ENCODE results near the gene DNAJC16. TPM values are rescaled to one million over a fixed set of nuclear protein-coding genes. Genes with fewer than 3 reads are reported as not detected.

DNAJC16 gene

GRCh38 chr1:15624133-15624714, 97.6 kb downstream of the DNAJC16 start:
- Histone ChIP-seq H3K27me3 (ENCODE audit: control insufficient read depth in 1 of 2, insufficient read depth in 1 of 2, low read length in 2 of 2) (no peaks in the 10 kb centered on the region), H3K14ac (ENCODE audit: low read length in 2 of 2) (no peak overlapping the region), H2AK5ac (ENCODE audit: low read length, severe bottlenecking) (no peak overlapping the region), H3K9ac (ENCODE audit: low read length) (no peak overlapping the region), H3K23ac (ENCODE audit: low read length in 2 of 2) (no peak overlapping the region), H3K79me1 (replicated peaks; ENCODE audit: low read length, poor library complexity, severe bottlenecking) (peaks cover 9% of the 10 kb centered on the region), H2BK15ac (ENCODE audit: low read depth, poor library complexity, severe bottlenecking) (no peak overlapping the region), H3K4me1 (ENCODE audit: control insufficient read depth, insufficient read depth, low read depth, low read length) (peaks cover 3% of the 10 kb centered on the region), H2AFZ (ENCODE audit: low read depth, low read length) (no peak overlapping the region), H2BK120ac (ENCODE audit: low read depth, low read length) (no peak overlapping the region), H4K8ac (ENCODE audit: low read length) (no peak overlapping the region), H3K9me3 (ENCODE audit: control insufficient read depth, low read length) (no peaks in the 10 kb centered on the region), H3K4me2 (ENCODE audit: low read length, poor library complexity, severe bottlenecking) (no peak overlapping the region), H3K4ac (ENCODE audit: low read depth in 1 of 2, low read length in 2 of 2) (no peak overlapping the region), H3K4me3 (ENCODE audit: insufficient read depth in 1 of 2, low read depth in 1 of 2, low read length in 2 of 2) (no peak overlapping the region), H3K18ac (ENCODE audit: low read depth in 1 of 2, low read length in 2 of 2) (no peak overlapping the region), H4K91ac (ENCODE audit: low read length) (no peak overlapping the region), H3K36me3 (ENCODE audit: control insufficient read depth in 1 of 2, insufficient read depth in 2 of 2, low read depth in 1 of 2, low read length in 2 of 2) (peaks cover 0 to 43% of the 10 kb centered on the region in 2 experiments), H3K27ac (ENCODE audit: low read length, poor library complexity, severe bottlenecking) (no peak overlapping the region), H2BK5ac (ENCODE audit: low read depth, low read length, poor library complexity, severe bottlenecking) (no peak overlapping the region), H2BK12ac (ENCODE audit: low read length in 2 of 2) (no peak overlapping the region)
- no peak for DNase-seq
- 99% methylated on average over 3 of the region's 3 CpGs for WGBS

- Histone ChIP-seq H3K4ac (ENCODE audit: low read depth in 1 of 2, low read length in 2 of 2) (peak overlapping the region in 1 of 2 experiments; percentile 41), H4K8ac (ENCODE audit: low read length) (no peak overlapping the region), H3K4me2 (ENCODE audit: low read length, poor library complexity, severe bottlenecking) (no peak overlapping the region), H3K79me1 (replicated peaks; ENCODE audit: low read length, poor library complexity, severe bottlenecking) (peaks cover 11% of the 10 kb centered on the region), H2AFZ (ENCODE audit: low read depth, low read length) (no peak overlapping the region), H3K9ac (ENCODE audit: low read length) (no peak overlapping the region), H3K27me3 (ENCODE audit: control insufficient read depth in 1 of 2, insufficient read depth in 1 of 2, low read length in 2 of 2) (no peaks in the 10 kb centered on the region), H3K14ac (ENCODE audit: low read length in 2 of 2) (no peak overlapping the region), H2BK5ac (ENCODE audit: low read depth, low read length, poor library complexity, severe bottlenecking) (no peak overlapping the region), H3K4me3 (ENCODE audit: insufficient read depth in 1 of 2, low read depth in 1 of 2, low read length in 2 of 2) (no peak overlapping the region), H4K91ac (ENCODE audit: low read length) (no peak overlapping the region), H3K36me3 (ENCODE audit: control insufficient read depth in 1 of 2, insufficient read depth in 2 of 2, low read depth in 1 of 2, low read length in 2 of 2) (peaks cover 2 to 41% of the 10 kb centered on the region in 2 experiments), H3K4me1 (ENCODE audit: control insufficient read depth, insufficient read depth, low read depth, low read length) (peaks cover 3% of the 10 kb centered on the region), H3K27ac (ENCODE audit: low read length, poor library complexity, severe bottlenecking) (no peak overlapping the region), H2AK5ac (ENCODE audit: low read length, severe bottlenecking) (no peak overlapping the region), H2BK15ac (ENCODE audit: low read depth, poor library complexity, severe bottlenecking) (no peak overlapping the region), H2BK120ac (ENCODE audit: low read depth, low read length) (no peak overlapping the region), H3K9me3 (ENCODE audit: control insufficient read depth, low read length) (no peaks in the 10 kb centered on the region), H3K18ac (ENCODE audit: low read depth in 1 of 2, low read length in 2 of 2) (no peak overlapping the region), H3K23ac (ENCODE audit: low read length in 2 of 2) (no peak overlapping the region), H2BK12ac (ENCODE audit: low read length in 2 of 2) (no peak overlapping the region)
- DNase-seq = no peak
- 97% methylated on average over 13 of the region's 13 CpGs for WGBS
These were observed 98.6 kb downstream of the DNAJC16 start for GRCh38 chr1:15625056-15625917.

Small RNA genes within 50 kb of the gene (small RNA-seq; reads per million reads assigned to genes)
- gene CD24P1 (ENCODE audit: low read depth) = not detected
- gene RNU7-179P (ENCODE audit: low read depth) = not detected
- not detected for gene SCARNA21B (ENCODE audit: low read depth)

Measured in mesenchymal stem cell (in vitro differentiated cells and primary cell).